Glutamatergic neuron (in vitro differentiated cells): ENCODE measurements around the gene HMGA1. TPM values are rescaled to one million over a fixed set of nuclear protein-coding genes. Genes with fewer than 3 reads are reported as not detected.

Source experiments
- DNase-seq: peaks from one replicate; pipeline ENCODE4 v3.0.0; 2022
- H3K27ac Mint-ChIP-seq: one replicate; pipeline ENCODE4 v1.8.0; 2020; ENCODE audit warnings: mild to moderate bottlenecking, mixed read lengths, inconsistent platforms; ENCODE audit not compliant: unreplicated experiment
- H3K27me3 Mint-ChIP-seq: one replicate; pipeline ENCODE4 v1.8.0; 2020; ENCODE audit warnings: mild to moderate bottlenecking, moderate library complexity, mixed read lengths, inconsistent platforms; ENCODE audit not compliant: unreplicated experiment
- H3K36me3 Mint-ChIP-seq: one replicate; pipeline ENCODE4 v1.8.0; 2020; ENCODE audit warnings: mild to moderate bottlenecking, mixed read lengths, inconsistent platforms; ENCODE audit not compliant: unreplicated experiment
- H3K4me1 Mint-ChIP-seq: one replicate; pipeline ENCODE4 v1.8.0; 2020; ENCODE audit warnings: mild to moderate bottlenecking, low read depth, mixed read lengths, inconsistent platforms; ENCODE audit not compliant: unreplicated experiment
- H3K4me3 Mint-ChIP-seq: one replicate; pipeline ENCODE4 v1.8.0; 2020; ENCODE audit warnings: mild to moderate bottlenecking, mixed read lengths, inconsistent platforms; ENCODE audit not compliant: unreplicated experiment
- H3K9me3 Mint-ChIP-seq: one replicate; pipeline ENCODE4 v1.8.0; 2020; ENCODE audit warnings: mild to moderate bottlenecking, moderate library complexity, mixed read lengths, inconsistent platforms; ENCODE audit not compliant: unreplicated experiment
- CTCF ChIP-seq: fragments of 200-600 bp; sonication (generic); IDR thresholded peaks from one replicate; pipeline ENCODE4 v1.5.0; 2021; ENCODE audit not compliant: partially characterized antibody, unreplicated experiment
- total RNA-seq: library from RNA; stranded (reverse); fragmentation: NEBNext Ultra II Directional; extraction: Animal tissue kit (Norgen Biotek cat#: 25700); gene quantifications from one replicate; pipeline ENCODE4 v1.2.1, GENCODE V29; 2021; ENCODE audit not compliant: unreplicated experiment

The HMGA1 gene
- total RNA-seq, 1 donor from 2014 or later = 322 TPM

- Mint-ChIP-seq H3K9me3 (peaks cover 3% of the 10 kb centered on the region), H3K27me3 (no peaks in the 10 kb centered on the region), H3K36me3 (peaks cover 6% of the 10 kb centered on the region), H3K4me3 (no peak overlapping the region), H3K4me1 (peaks cover 26% of the 10 kb centered on the region), H3K27ac (no peak overlapping the region)
- DNase-seq = no peak
- no peak for TF ChIP-seq CTCF
These were observed 45.1 kb downstream of the HMGA1 start for GRCh38 chr6:34281702-34282334.

- no peaks in the 10 kb centered on the region for H3K27me3 Mint-ChIP-seq
- peak overlapping the region; percentile 90 for H3K27ac Mint-ChIP-seq
- TF ChIP-seq CTCF = no peak
- H3K4me1 Mint-ChIP-seq = peaks cover 15% of the 10 kb centered on the region
- peak overlapping the region; percentile 57 for H3K4me3 Mint-ChIP-seq
- H3K36me3 Mint-ChIP-seq = no peaks in the 10 kb centered on the region
- DNase-seq = no peak
- H3K9me3 Mint-ChIP-seq = peaks cover 2% of the 10 kb centered on the region
These were observed 48.1 kb downstream of the HMGA1 start for GRCh38 chr6:34284563-34285447.

GRCh38 chr6:34285448-34286164, 48.9 kb downstream of the HMGA1 start:
- no peak for DNase-seq
- H3K27me3 Mint-ChIP-seq = no peaks in the 10 kb centered on the region
- peaks cover 2% of the 10 kb centered on the region for H3K9me3 Mint-ChIP-seq
- H3K4me1 Mint-ChIP-seq = peaks cover 15% of the 10 kb centered on the region
- H3K36me3 Mint-ChIP-seq = no peaks in the 10 kb centered on the region
- H3K27ac Mint-ChIP-seq = peak overlapping the region; percentile 90
- peak overlapping the region; percentile 57 for H3K4me3 Mint-ChIP-seq
- TF ChIP-seq CTCF = no peak

- no peak overlapping the region for H3K27ac Mint-ChIP-seq
- peaks cover 14% of the 10 kb centered on the region for H3K4me1 Mint-ChIP-seq
- H3K27me3 Mint-ChIP-seq = no peaks in the 10 kb centered on the region
- no peak for TF ChIP-seq CTCF
- DNase-seq = no peak
- peaks cover 5% of the 10 kb centered on the region for H3K36me3 Mint-ChIP-seq
- no peak overlapping the region for H3K4me3 Mint-ChIP-seq
- no peaks in the 10 kb centered on the region for H3K9me3 Mint-ChIP-seq
These were observed 51.9 kb downstream of the HMGA1 start for GRCh38 chr6:34288581-34288980.
